Sigmoid colon (tissue), 7 donors: Measurements from ENCODE around the gene SNAI3. TPM values are rescaled to one million over a fixed set of nuclear protein-coding genes. Genes with fewer than 3 reads are reported as not detected.

Experiments
- DNase-seq: peaks from one replicate; pipeline ENCODE4 v3.0.0-alpha.2; 2019
- H3K27ac ChIP-seq, 4 donors: fragments of 200-600 bp; sonication (generic); one replicate each; pipeline ENCODE4 v1.5.1; 2016 to 2019; ENCODE audit warnings: mild to moderate bottlenecking in 1 of 4
- H3K27me3 ChIP-seq, 3 donors: fragments of 200-600 bp; sonication (generic); one replicate each; pipeline ENCODE4 v1.5.1; 2019; ENCODE audit warnings: mild to moderate bottlenecking in 1 of 3
- H3K36me3 ChIP-seq, 4 donors: fragments of 200-600 bp; sonication (generic); one replicate each; pipeline ENCODE4 v1.5.1; 2016 to 2019
- H3K4me1 ChIP-seq, 4 donors: fragments of 200-600 bp; sonication (generic); one replicate each; pipeline ENCODE4 v1.5.1; 2017 to 2019
- H3K4me3 ChIP-seq, 4 donors: fragments of 200-600 bp; sonication (generic); one replicate each; pipeline ENCODE4 v1.5.1; 2017 to 2019; ENCODE audit warnings: mild to moderate bottlenecking in 2 of 4, moderate library complexity in 1 of 4
- H3K9me3 ChIP-seq, 4 donors: fragments of 200-600 bp in 3 of 4; sonication (generic) in 3 of 4; one replicate each; pipeline versions ENCODE4 v1.5.1 to v1.6.1; 2013 to 2019
- EP300 ChIP-seq, 4 donors: sonication (generic); formaldehyde crosslinking; IDR thresholded peaks; one replicate each; pipeline ENCODE4 v1.6.1; 2017; ENCODE audit warnings: antibody characterized with exemption in 4 of 4
- POLR2A ChIP-seq, 2 donors: fragments of 450-650 bp; IDR thresholded peaks; one replicate each; pipeline ENCODE4 v1.6.1; 2016; ENCODE audit warnings: antibody characterized with exemption in 2 of 2, mild to moderate bottlenecking in 2 of 2, moderate library complexity in 2 of 2
- POLR2AphosphoS5 ChIP-seq, 4 donors: sonication (generic); formaldehyde crosslinking; IDR thresholded peaks; one replicate each; pipeline ENCODE4 v1.6.1; 2017; ENCODE audit warnings: antibody characterized with exemption in 4 of 4
- WGBS, 2 donors: extraction: QIAGEN DNeasy Blood & Tissue Kit; methylation state at CpG; one replicate each; pipeline ENCODE4 v1.1.7; 2013; 5-methylcytosine and 5-hydroxymethylcytosine counted together
- intact Hi-C: fragments of 100-400 bp; cut with DNase I; formaldehyde crosslinking; loops from one replicate; pipeline ENCODE4 v1.15.1; 2023
- polyA plus RNA-seq, 3 donors: library from polyadenylated mRNA; stranded (reverse); fragments of 200-250 nt; gene quantifications; one replicate each; pipeline ENCODE4 v1.2.3, GENCODE V29; 2013
- total RNA-seq, 4 donors: library from RNA; depleted of rRNA; stranded (reverse); fragments of >200 nt; gene quantifications; one replicate each; pipeline ENCODE4 v1.1.0, GENCODE V29; 2016
- TF ChIP-seq, protein P1 (sequence below), 4 experiments: fragments of 450-650 bp in 3 of 4; fragments of 200-600 bp in 1 of 4; IDR thresholded peaks; one replicate each; pipeline ENCODE4 v1.5.1; 2016 to 2019; ENCODE audit warnings: antibody characterized with exemption in 4 of 4, mild to moderate bottlenecking in 3 of 4, moderate library complexity in 2 of 4
- donor health status: healthy with polysubstance abuse.
- donor health status: Bipolar disorder and iron deficiency.
- donor health status: healthy.

The SNAI3 gene
- total and polyA plus RNA-seq, 7 donors = 0.46 to 3.0 (median 0.71) TPM; not detected in 2

DNA sequence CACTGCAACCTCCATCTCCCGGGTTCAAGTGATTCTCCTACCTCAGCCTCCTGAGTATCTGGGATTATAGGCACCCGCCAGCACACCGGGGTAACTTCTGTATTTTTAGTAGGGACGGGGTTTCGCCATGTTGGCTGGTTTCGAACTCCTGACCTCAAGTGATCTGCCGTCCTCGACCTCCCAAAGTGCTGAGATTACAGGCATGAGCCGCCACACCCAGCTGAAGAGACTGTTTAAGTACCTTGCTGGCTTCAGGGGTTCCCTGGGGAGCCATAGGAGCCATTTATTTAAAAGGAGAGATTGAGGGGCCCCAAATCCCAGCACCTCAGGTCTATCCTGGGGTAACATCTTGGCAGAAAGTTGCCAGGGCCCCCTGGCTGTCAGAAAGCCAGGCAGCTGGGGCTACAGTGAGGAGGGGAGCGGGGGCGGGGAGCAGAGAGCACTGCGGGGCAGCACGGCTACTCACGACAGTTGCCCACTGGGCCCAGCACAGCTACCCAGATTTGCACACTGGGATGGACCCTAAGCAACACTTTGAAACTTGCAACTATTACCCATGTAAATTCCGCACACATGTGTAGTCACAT lies 1.6 kb downstream of the SNAI3 start:
- Histone ChIP-seq H3K9me3 (no peaks in the 10 kb centered on the region), H3K4me3 (no peak overlapping the region), H3K27me3 (peaks cover 35 to 94% (median 76%) of the 10 kb centered on the region in 3 donors), H3K36me3 (no peaks in the 10 kb centered on the region), H3K4me1 (peaks cover 0 to 21% (median 17%) of the 10 kb centered on the region in 4 donors), H3K27ac (no peak overlapping the region)
- 77 to 81% methylated on average over 15 of the region's 15 CpGs for WGBS, 2 donors
- intact Hi-C loops = no loop called here
- no peak for DNase-seq
- TF ChIP-seq, protein P1, sequence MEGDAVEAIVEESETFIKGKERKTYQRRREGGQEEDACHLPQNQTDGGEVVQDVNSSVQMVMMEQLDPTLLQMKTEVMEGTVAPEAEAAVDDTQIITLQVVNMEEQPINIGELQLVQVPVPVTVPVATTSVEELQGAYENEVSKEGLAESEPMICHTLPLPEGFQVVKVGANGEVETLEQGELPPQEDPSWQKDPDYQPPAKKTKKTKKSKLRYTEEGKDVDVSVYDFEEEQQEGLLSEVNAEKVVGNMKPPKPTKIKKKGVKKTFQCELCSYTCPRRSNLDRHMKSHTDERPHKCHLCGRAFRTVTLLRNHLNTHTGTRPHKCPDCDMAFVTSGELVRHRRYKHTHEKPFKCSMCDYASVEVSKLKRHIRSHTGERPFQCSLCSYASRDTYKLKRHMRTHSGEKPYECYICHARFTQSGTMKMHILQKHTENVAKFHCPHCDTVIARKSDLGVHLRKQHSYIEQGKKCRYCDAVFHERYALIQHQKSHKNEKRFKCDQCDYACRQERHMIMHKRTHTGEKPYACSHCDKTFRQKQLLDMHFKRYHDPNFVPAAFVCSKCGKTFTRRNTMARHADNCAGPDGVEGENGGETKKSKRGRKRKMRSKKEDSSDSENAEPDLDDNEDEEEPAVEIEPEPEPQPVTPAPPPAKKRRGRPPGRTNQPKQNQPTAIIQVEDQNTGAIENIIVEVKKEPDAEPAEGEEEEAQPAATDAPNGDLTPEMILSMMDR (IDR thresholded peaks at IDR 0.05) = no peak
- TF ChIP-seq POLR2AphosphoS5 (IDR thresholded peaks at IDR 0.05) = no peak
- TF ChIP-seq POLR2A (IDR thresholded peaks at IDR 0.05) = no peak
- TF ChIP-seq EP300 (IDR thresholded peaks at IDR 0.05) = no peak

DNA sequence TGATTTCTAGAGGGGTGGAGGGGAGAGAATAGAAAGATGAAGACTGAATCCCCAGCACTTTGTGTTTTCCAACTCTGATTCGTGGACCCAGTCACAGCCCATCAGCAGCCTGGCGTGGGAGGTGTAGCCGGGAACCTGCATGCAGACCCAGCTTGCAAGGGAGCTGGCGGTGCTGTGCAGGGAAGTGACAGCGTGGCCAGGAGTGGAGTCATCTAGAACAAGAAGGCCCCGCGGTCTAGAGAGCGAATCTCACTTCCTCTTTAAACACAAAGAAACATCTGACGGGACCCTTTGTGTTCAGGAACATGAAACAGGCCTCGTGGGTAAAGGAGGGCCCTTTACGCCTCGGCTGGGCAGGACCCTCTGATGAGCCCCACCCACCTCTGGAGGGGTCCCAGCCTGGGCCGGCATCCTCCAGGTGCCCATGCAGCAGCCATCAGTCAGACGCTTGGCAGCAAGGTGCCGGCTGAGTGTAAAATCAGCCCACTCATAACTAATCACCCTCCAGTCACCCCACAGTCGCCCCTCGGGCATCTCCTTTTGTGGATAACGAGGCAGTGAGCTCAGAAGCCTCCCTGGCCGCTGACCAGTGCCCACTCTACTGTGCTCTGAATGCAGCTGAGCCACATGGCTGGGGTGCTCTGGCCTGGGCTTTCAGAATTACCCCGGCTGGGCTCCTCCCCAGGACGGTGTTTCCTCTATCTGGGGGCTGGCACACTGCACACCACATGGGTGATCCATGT lies 4.4 kb downstream of the SNAI3 start:
- peaks cover 0 to 23% (median 15%) of the 10 kb centered on the region in 4 donors for H3K4me1 ChIP-seq
- no peaks in the 10 kb centered on the region for H3K36me3 ChIP-seq
- H3K27ac ChIP-seq = peak overlapping the region in 3 of 4 donors; percentile 25 to 42 (median 34)
- intact Hi-C loops = no loop called here
- H3K9me3 ChIP-seq = no peaks in the 10 kb centered on the region
- no peak for TF ChIP-seq POLR2A (IDR thresholded peaks at IDR 0.05)
- TF ChIP-seq POLR2AphosphoS5 (IDR thresholded peaks at IDR 0.05) = no peak
- TF ChIP-seq, protein P1 (IDR thresholded peaks at IDR 0.05) = no peak
- TF ChIP-seq EP300 (IDR thresholded peaks at IDR 0.05) = no peak
- H3K27me3 ChIP-seq = peaks cover 35 to 93% (median 66%) of the 10 kb centered on the region in 3 donors
- no peak for DNase-seq
- 33 to 49% methylated on average over 21 of the region's 21 CpGs for WGBS, 2 donors
- no peak overlapping the region for H3K4me3 ChIP-seq

DNA sequence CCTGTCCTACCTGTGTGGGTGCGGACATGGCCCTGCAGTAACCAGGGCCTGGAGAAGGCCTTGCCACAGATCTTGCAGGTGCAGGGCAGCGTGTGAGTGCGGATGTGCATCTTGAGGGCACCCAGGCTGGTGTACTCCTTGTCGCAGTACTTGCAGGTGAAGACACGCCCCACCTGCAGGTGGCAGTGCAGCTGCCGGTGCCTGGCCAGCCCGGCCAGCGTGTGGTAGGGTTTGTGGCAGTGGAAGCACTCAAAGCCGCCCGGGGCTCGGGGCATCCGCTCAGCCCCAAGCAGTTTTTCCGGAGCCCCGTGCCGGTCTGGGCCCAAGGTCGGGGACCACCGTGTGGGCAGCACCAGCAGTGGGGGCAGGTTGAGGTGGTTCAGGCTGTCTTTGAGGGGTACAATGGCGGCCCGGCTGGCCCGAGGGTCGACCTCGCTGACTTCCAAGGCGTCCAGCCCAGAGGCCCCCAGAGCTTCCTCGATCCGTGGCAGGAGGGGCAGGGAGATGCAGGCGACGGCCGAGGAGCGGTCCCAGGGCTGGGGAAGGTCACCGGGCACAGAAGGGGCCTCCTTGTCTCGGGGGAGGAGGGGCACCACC lies 5.1 kb downstream of the SNAI3 start:
- H3K9me3 ChIP-seq = no peaks in the 10 kb centered on the region
- H3K4me3 ChIP-seq = no peak overlapping the region
- TF ChIP-seq POLR2A (IDR thresholded peaks at IDR 0.05) = no peak
- TF ChIP-seq, protein P1 (IDR thresholded peaks at IDR 0.05) = peak in 1 of 4 experiments; percentile 18
- H3K27ac ChIP-seq = no peak overlapping the region
- WGBS, 2 donors = 36 to 57% methylated on average over 31 of the region's 31 CpGs
- H3K36me3 ChIP-seq = no peaks in the 10 kb centered on the region
- intact Hi-C loops = no loop called here
- H3K27me3 ChIP-seq = peaks cover 35 to 86% (median 59%) of the 10 kb centered on the region in 3 donors
- DNase-seq = no peak
- H3K4me1 ChIP-seq = peaks cover 0 to 16% (median 8%) of the 10 kb centered on the region in 4 donors

DNA sequence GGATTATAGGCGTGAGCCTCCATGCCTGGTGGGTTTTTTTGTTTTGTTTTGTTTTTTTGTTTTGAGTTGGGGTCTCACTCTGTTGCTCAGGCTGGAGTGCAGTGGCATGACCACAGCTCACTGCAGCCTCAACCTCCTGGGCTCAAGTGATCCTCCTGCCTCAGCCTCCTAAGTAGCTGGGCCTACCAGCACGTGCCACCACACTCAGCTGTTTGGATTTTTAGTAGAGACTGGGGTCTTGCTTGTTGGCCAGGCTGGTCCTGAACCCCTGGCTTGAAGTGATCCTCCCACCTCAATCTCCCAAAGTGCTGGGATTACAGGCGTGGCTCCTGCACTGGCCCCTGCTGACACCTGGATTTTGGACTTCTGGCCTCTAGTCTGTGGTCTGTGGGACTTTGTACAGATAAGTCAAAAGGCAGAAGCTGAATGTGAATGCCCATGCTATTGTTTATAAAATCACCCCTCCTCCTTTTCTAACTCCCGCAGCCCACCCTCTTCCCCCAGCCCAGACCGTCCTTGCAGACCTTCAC lies 5.7 kb downstream of the SNAI3 start:
- H3K4me1 ChIP-seq = peaks cover 0 to 11% (median 2%) of the 10 kb centered on the region in 4 donors
- no peak for DNase-seq
- H3K27me3 ChIP-seq = peaks cover 29 to 80% (median 53%) of the 10 kb centered on the region in 3 donors
- intact Hi-C loops = no loop called here
- TF ChIP-seq EP300 (IDR thresholded peaks at IDR 0.05) (no peak), POLR2AphosphoS5 (IDR thresholded peaks at IDR 0.05) (no peak)
- TF ChIP-seq, protein P1 (IDR thresholded peaks at IDR 0.05) = no peak
- H3K9me3 ChIP-seq = no peaks in the 10 kb centered on the region
- 80 to 87% methylated on average over 5 of the region's 5 CpGs for whole genome bisulfite sequencing, 2 donors
- H3K27ac ChIP-seq = no peak overlapping the region
- H3K4me3 ChIP-seq = no peak overlapping the region
- no peaks in the 10 kb centered on the region for H3K36me3 ChIP-seq
